HG03432 (cell line): ENCODE measurements around the gene PCYT2.
"Not testable (repeated sequence)": the region's sequence is repeated elsewhere in the genome, so short reads cannot be mapped to it uniquely, and the experiment has no call there.

Experiments
- ATAC-seq: cut with Tn5 transposase; IDR thresholded peaks from one replicate; pipeline ENCODE4 v1.9.1; 2021; ENCODE audit warnings: mild to moderate bottlenecking, moderate library complexity; ENCODE audit not compliant: unreplicated experiment

Gene PCYT2

GRCh38 chr17:81911277-81911961 lies at the start of gene PCYT2:
Gene PCYT2 (minus strand): TSS chr17:81911399. CDS start chr17:81911355, 44 bp downstream.
- peak; percentile 72 for ATAC-seq

- ATAC-seq: no peak
These were observed 49.1 kb upstream of the PCYT2 start for GRCh38 chr17:81960130-81960958.

- no peak for ATAC-seq
These were observed 48.3 kb upstream of the PCYT2 start for GRCh38 chr17:81959362-81960129.

GRCh38 chr17:81958633-81959342 lies 47.6 kb upstream of the PCYT2 start:
- no peak for ATAC-seq

- ATAC-seq: no peak
These were observed 46.7 kb upstream of the PCYT2 start for GRCh38 chr17:81957691-81958432.

GRCh38 chr17:81956607-81957589 lies 45.7 kb upstream of the PCYT2 start:
- ATAC-seq: no peak

- ATAC-seq: no peak
These were observed 44.8 kb upstream of the PCYT2 start for GRCh38 chr17:81955756-81956544.

- no peak for ATAC-seq
These were observed 44.0 kb upstream of the PCYT2 start for GRCh38 chr17:81955058-81955681.

- no peak for ATAC-seq
These were observed 43.2 kb upstream of the PCYT2 start for GRCh38 chr17:81954131-81955057.

- not testable (repeated sequence) for ATAC-seq
These were observed 42.2 kb upstream of the PCYT2 start for GRCh38 chr17:81953443-81953842.

- no peak for ATAC-seq
These were observed 41.6 kb upstream of the PCYT2 start for GRCh38 chr17:81952792-81953228.

- ATAC-seq: no peak
These were observed 40.8 kb upstream of the PCYT2 start for GRCh38 chr17:81951785-81952684.

- no peak for ATAC-seq
These were observed 39.3 kb upstream of the PCYT2 start for GRCh38 chr17:81950501-81950900.

- ATAC-seq: no peak
These were observed 37.6 kb upstream of the PCYT2 start for GRCh38 chr17:81948635-81949378.

GRCh38 chr17:81947189-81947588 lies 36.0 kb upstream of the PCYT2 start, which contains the start of gene MYADML2:
Gene MYADML2 (minus strand): TSS chr17:81947233. CDS start chr17:81941741, 5,492 bp downstream.
- no peak for ATAC-seq
